Measurements from ENCODE around the gene NBPF14. TPM values are rescaled to one million over a fixed set of nuclear protein-coding genes. Genes with fewer than 3 reads are reported as not detected.
"Not testable (repeated sequence)": the region's sequence is repeated elsewhere in the genome, so short reads cannot be mapped to it uniquely, and the experiment has no call there.

The NBPF14 gene
- polyA plus RNA-seq (2012; ENCODE audit: insufficient read depth, insufficient read length, low read depth), result 0.74 TPM

DNA sequence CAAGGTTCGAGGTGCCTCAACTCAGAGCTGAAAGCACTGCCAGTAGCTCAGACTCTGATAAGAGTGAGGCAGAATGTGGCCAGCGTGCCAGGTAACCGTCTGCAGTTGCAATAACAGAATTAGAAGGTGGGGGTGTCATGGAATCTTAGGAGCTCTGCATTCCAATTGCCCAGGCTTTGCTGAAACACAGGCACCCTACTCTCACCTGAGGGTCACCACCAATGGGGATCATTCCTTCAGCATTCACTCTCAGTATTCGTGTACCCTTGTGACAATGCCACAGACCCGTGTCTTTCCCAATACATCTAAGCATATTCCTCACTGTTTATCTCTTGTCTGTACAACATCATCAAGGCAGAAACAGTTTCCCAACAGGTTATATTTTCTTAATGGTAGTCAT, at the start of gene NBPF14:
NBPF14 (minus strand) TSS at position 101 of the 400 bp plus-strand sequence. CDS start 294 bp downstream, outside the sequence.
- DNase-seq; H3K27me3 ChIP-seq; H3K4me3 ChIP-seq (ENCODE audit: low read depth, low read length); H3K4me1 ChIP-seq; H3K36me3 ChIP-seq; H3K9me3 ChIP-seq: not testable (repeated sequence)

DNA sequence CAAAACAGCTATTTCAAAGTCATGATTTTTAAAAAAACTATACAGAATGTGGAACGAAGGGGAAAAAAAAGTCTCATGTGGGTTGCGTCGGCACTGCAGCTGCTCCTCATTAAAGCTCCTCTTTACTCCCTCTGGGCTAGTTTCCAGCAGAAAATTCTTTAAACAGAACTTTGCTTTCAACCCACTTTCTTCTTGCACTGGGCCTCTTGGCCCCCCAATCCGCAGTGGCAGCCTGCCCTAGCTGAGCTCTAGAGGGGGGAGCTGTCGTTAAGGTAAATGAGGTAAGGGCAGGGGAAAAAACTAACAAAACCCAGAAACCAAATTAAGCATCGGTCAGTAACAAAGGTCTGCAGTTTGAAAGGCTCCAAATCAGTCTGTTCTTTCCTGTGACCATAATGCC, 29.6 kb upstream of the NBPF14 start:
- not testable (repeated sequence) for H3K4me1 ChIP-seq; H3K36me3 ChIP-seq; DNase-seq; H3K27me3 ChIP-seq; H3K9me3 ChIP-seq; H3K4me3 ChIP-seq (ENCODE audit: low read depth, low read length)

- H3K9me3 ChIP-seq; H3K27me3 ChIP-seq; H3K4me1 ChIP-seq; DNase-seq; H3K4me3 ChIP-seq (ENCODE audit: low read depth, low read length); H3K36me3 ChIP-seq: not testable (repeated sequence)
These were observed 22.4 kb upstream of the NBPF14 start for GRCh38 chr1:148618216-148618615.

GRCh38 chr1:148605266-148605665, 9.5 kb upstream of the NBPF14 start:
- H3K36me3 ChIP-seq; DNase-seq; H3K27me3 ChIP-seq; H3K4me3 ChIP-seq (ENCODE audit: low read depth, low read length); H3K4me1 ChIP-seq; H3K9me3 ChIP-seq: not testable (repeated sequence)

- H3K4me1 ChIP-seq; H3K4me3 ChIP-seq (ENCODE audit: low read depth, low read length); DNase-seq; H3K9me3 ChIP-seq; H3K27me3 ChIP-seq; H3K36me3 ChIP-seq: not testable (repeated sequence)
These were observed 451 bp downstream of the NBPF14 start for GRCh38 chr1:148595360-148595759.

DNA sequence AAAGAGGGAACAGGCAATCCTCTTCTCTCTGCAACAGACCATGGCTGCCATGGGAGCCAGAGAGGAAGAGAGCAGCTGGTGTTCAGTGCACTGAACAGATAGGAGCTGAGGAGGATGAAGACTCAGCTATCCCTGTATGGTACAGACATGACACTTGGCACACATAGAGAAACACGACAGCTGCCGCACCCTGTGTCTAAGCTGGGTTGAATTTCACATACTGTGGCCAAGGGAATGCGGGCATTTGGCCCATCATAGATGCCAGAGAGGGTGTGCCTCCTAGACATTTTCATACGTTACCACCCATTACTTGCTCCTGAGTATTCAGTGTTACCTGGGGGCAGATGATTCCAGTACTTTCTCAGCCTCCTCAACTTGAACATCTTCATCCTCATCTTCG, 4.7 kb downstream of the NBPF14 start:
- H3K36me3 ChIP-seq; H3K27me3 ChIP-seq; DNase-seq; H3K4me3 ChIP-seq (ENCODE audit: low read depth, low read length); H3K4me1 ChIP-seq; H3K9me3 ChIP-seq: not testable (repeated sequence)

GRCh38 chr1:148532158-148532557, 63.7 kb downstream of the NBPF14 start:
- not testable (repeated sequence) for H3K4me3 ChIP-seq (ENCODE audit: low read depth, low read length); H3K9me3 ChIP-seq; H3K27me3 ChIP-seq; H3K36me3 ChIP-seq; DNase-seq; H3K4me1 ChIP-seq

- peak; percentile 73 for DNase-seq
- not testable (repeated sequence) for H3K36me3 ChIP-seq, H3K9me3 ChIP-seq, H3K4me1 ChIP-seq, H3K27me3 ChIP-seq
- H3K4me3 ChIP-seq (ENCODE audit: low read depth, low read length), result peak overlapping the region; percentile 16; the same call in 1 of the 2 replicates
These were observed 66.7 kb downstream of the NBPF14 start for GRCh38 chr1:148529101-148529567.

DNA sequence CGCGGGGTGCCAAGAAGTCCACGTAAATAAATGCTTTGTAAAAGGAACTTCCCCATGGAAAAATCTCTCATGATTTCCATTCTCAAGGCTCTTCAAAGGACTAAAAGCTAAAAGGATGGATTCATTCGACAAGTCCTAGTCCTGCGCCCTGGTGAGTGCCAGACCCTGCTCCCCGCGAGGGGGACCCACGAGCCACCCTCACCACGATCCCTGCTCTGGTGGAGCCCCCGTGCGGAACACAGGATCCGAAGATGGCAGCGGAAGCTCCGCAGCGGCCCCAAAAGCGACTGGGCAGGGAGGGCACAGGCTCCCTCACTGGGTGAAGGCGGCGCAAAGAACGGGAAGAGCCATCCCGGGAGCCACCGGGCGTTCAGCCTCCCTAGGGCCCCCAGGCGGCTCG, 67.2 kb downstream of the NBPF14 start:
- H3K4me3 ChIP-seq (ENCODE audit: low read depth, low read length), result not testable (repeated sequence)

DNA sequence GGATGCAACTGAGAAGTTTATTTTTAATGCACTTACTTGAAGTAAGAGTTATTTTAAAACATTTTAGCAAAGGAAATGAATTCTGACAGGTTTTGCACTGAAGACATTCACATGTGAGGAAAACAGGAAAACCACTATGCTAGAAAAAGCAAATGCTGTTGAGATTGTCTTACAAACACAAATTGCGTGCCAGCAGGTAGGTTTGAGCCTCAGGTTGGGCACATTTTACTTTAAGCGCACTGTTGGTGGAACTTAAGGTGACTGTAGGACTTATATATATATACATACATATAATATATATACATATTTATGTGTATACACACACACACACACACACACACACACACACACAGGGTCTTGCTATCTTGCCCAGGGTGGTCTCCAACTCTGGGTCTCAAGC, 69.2 kb downstream of the NBPF14 start:
- not testable (repeated sequence) for DNase-seq; H3K4me1 ChIP-seq; H3K4me3 ChIP-seq (ENCODE audit: low read depth, low read length); H3K27me3 ChIP-seq; H3K9me3 ChIP-seq; H3K36me3 ChIP-seq

More for the DNA sequence above, 67.2 kb downstream of the NBPF14 start:
- not testable (repeated sequence) for H3K27me3 ChIP-seq, H3K4me1 ChIP-seq, H3K9me3 ChIP-seq, H3K36me3 ChIP-seq, DNase-seq

GRCh38 chr1:148523205-148524144, 72.3 kb downstream of the NBPF14 start:
- not testable (repeated sequence) for H3K9me3 ChIP-seq; DNase-seq; H3K27me3 ChIP-seq; H3K36me3 ChIP-seq; H3K4me3 ChIP-seq (ENCODE audit: low read depth, low read length); H3K4me1 ChIP-seq

DNA sequence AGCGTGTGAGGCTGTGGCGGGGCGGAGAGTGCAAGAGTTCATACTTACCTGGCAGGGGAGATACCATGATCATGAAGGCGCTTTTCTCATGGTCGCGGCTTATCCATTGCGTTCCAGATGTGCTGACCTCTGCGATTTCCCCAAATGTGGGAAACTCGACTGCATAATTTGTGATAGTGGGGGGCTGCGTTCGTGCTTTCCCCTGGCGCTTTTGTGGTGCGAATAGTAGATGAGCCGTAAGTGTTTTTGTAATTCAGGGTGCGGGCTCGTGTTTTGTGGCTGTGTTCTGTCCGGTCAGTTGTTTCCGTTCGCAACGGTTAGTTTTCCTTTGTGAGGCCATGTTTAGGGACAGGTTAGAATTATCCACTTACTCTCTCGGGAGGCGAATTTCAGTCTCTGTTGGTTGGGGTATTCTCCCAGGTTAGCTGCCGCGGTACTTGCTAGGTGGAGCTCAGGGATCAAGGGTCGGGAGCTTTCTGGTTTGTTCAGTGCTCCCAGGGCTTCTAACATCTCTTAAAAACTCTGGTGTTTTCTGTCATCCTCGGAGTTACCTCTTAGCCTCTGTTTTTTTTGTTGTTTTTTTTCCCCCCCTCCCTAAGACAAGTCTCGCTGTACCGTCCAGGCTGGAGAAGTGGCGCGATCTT, 73.1 kb downstream of the NBPF14 start:
- not testable (repeated sequence) for H3K27me3 ChIP-seq, H3K9me3 ChIP-seq, H3K4me1 ChIP-seq, H3K36me3 ChIP-seq
- peak; percentile 89 for DNase-seq
- peak overlapping the region; percentile 18 for H3K4me3 ChIP-seq (ENCODE audit: low read depth, low read length)

GRCh38 chr1:148522072-148522471, 73.7 kb downstream of the NBPF14 start:
- H3K27me3 ChIP-seq, H3K36me3 ChIP-seq, H3K4me1 ChIP-seq, H3K9me3 ChIP-seq: not testable (repeated sequence)
- H3K4me3 ChIP-seq (ENCODE audit: low read depth, low read length), result peak overlapping the region; percentile 45
- DNase-seq, result peak; percentile 91

DNA sequence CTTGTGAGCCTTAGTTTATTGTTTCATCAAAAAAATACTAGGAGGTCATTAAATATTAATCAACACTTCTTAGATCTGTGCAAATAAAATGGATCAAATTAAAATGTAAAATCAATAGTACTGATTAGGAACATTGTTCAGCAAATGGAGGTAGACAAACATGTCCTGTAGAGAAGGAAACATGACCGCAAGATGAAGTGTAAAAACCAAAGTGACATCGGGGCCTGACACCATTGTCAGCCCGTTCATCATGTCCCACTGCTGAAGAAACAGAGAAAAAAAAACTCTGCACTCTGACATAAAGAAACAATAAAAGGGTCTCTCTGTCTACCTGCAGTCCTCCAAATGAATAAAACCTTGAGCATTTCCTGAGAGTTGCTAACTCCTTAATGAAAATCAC, 81.5 kb downstream of the NBPF14 start:
- not testable (repeated sequence) for H3K4me1 ChIP-seq

DNA sequence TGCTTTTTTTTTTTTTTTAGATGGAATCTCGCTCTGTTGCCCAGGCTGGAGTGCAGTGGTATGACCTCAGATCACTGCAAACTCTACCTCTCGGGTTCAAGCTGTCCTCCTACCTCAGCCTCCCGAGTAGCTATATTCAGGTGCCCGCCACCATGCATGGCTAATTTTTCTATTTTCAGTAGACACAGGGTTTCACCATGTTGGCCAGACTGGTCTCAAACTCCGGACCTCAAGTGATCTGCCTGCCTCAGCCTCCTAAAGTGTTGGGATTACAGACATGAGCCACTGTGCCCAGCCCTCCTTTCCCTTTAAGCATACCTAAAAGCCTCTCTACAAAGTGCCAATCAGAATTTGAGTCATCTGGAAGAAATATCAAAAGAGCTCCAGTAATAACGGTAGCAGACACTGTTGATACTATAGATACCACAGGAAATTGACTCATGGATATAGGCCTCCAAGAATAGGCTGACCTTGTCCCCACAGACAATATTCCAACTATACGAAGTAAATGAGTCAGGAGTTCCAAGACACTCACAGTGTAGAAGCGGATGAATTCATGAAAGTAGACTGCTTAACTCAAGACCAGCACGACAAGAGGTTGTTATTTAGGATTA, 83.1 kb downstream of the NBPF14 start:
- H3K36me3 ChIP-seq; H3K9me3 ChIP-seq; DNase-seq; H3K4me3 ChIP-seq (ENCODE audit: low read depth, low read length); H3K27me3 ChIP-seq; H3K4me1 ChIP-seq: not testable (repeated sequence)

More for the DNA sequence above, 81.5 kb downstream of the NBPF14 start:
- not testable (repeated sequence) for H3K4me3 ChIP-seq (ENCODE audit: low read depth, low read length); H3K9me3 ChIP-seq; H3K27me3 ChIP-seq; DNase-seq; H3K36me3 ChIP-seq

GRCh38 chr1:148493933-148494332, 101.9 kb downstream of the NBPF14 start:
- not testable (repeated sequence) for H3K27me3 ChIP-seq; H3K36me3 ChIP-seq; DNase-seq; H3K4me3 ChIP-seq (ENCODE audit: low read depth, low read length); H3K9me3 ChIP-seq; H3K4me1 ChIP-seq

All from BE2C (cell line).